HG03280 (cell line): ENCODE measurements around the gene KTN1.
A peak's percentile ranks its signal among the peaks of the same experiment; 100 is the strongest.

Source experiments
- ATAC-seq: cut with Tn5 transposase; IDR thresholded peaks from one replicate; pipeline ENCODE4 v1.9.1; 2021; ENCODE audit warnings: mild to moderate bottlenecking, moderate library complexity; ENCODE audit not compliant: unreplicated experiment

KTN1 gene

GRCh38 chr14:55711175-55711811, 131.3 kb downstream of the KTN1 start:
- no peak for ATAC-seq

- ATAC-seq, result no peak
Measured at GRCh38 chr14:55712491-55712890, 132.5 kb downstream of the KTN1 start.

- no peak for ATAC-seq
Measured at GRCh38 chr14:55713486-55713885, 133.5 kb downstream of the KTN1 start.

GRCh38 chr14:55715889-55716288, 135.9 kb downstream of the KTN1 start:
- peak; percentile 90 for ATAC-seq

GRCh38 chr14:55717621-55718020, 137.6 kb downstream of the KTN1 start:
- no peak for ATAC-seq

- ATAC-seq, result no peak
Measured at GRCh38 chr14:55718551-55718950, 138.5 kb downstream of the KTN1 start.

GRCh38 chr14:55720796-55721195, 140.8 kb downstream of the KTN1 start:
- no peak for ATAC-seq

GRCh38 chr14:55721353-55721752, 141.3 kb downstream of the KTN1 start:
- ATAC-seq, result no peak

GRCh38 chr14:55722054-55722453, 142.0 kb downstream of the KTN1 start:
- ATAC-seq, result no peak

GRCh38 chr14:55724736-55725135, 144.7 kb downstream of the KTN1 start:
- no peak for ATAC-seq

- ATAC-seq, result no peak
Measured at GRCh38 chr14:55730592-55731310, 150.7 kb downstream of the KTN1 start.

GRCh38 chr14:55731311-55731872, 151.4 kb downstream of the KTN1 start:
- no peak for ATAC-seq

GRCh38 chr14:55731881-55732498, 152.0 kb downstream of the KTN1 start:
- no peak for ATAC-seq

- no peak for ATAC-seq
Measured at GRCh38 chr14:55733599-55733998, 153.6 kb downstream of the KTN1 start.
